DMS53 treated with DMSO at 0.1 percent for 48 hours (cell line): ENCODE results near the gene DNTT.

ENCODE experiments used
- DNase-seq: peaks from one replicate; lab custom pipeline; 2025; ENCODE audit not compliant: unreplicated experiment; lab: John Stamatoyannopoulos, UW

Gene DNTT

GRCh38 chr10:96374985-96375830 lies 71.0 kb downstream of the DNTT start:
- peak; percentile 87 for DNase-seq

GRCh38 chr10:96376483-96376882 lies 72.2 kb downstream of the DNTT start:
- DNase-seq: no peak

- no peak for DNase-seq
These were observed 73.6 kb downstream of the DNTT start for GRCh38 chr10:96377816-96378294.

GRCh38 chr10:96378741-96379140 lies 74.5 kb downstream of the DNTT start:
- no peak for DNase-seq

GRCh38 chr10:96379758-96380157 lies 75.5 kb downstream of the DNTT start:
- no peak for DNase-seq

GRCh38 chr10:96380821-96381220 lies 76.6 kb downstream of the DNTT start:
- peak; percentile 87 for DNase-seq

GRCh38 chr10:96384506-96384905 lies 80.3 kb downstream of the DNTT start:
- DNase-seq: no peak

GRCh38 chr10:96387161-96387560 lies 82.9 kb downstream of the DNTT start:
- no peak for DNase-seq

- DNase-seq: no peak
These were observed 83.4 kb downstream of the DNTT start for GRCh38 chr10:96387601-96388000.
